ENCODE data around the gene MED4. TPM values are rescaled to one million over a fixed set of nuclear protein-coding genes. Genes with fewer than 3 reads are reported as not detected.
"Not testable (repeated sequence)": the region's sequence is repeated elsewhere in the genome, so short reads cannot be mapped to it uniquely, and the experiment has no call there.

Gene MED4
- total RNA-seq, 1 donor from 2014 or later: 61.5 TPM

GRCh38 chr13:48094404-48094780, 512 bp downstream of the MED4 start:
- no peak for DNase-seq (ENCODE audit: low spot score)

- DNase-seq (ENCODE audit: low spot score): no peak
These were observed 1.3 kb downstream of the MED4 start for GRCh38 chr13:48093588-48093987.

- DNase-seq (ENCODE audit: low spot score): no peak
These were observed 8.6 kb downstream of the MED4 start for GRCh38 chr13:48086272-48086671.

GRCh38 chr13:48081739-48082138, 13.2 kb downstream of the MED4 start:
- no peak for DNase-seq (ENCODE audit: low spot score)

GRCh38 chr13:48078251-48078656, 16.6 kb downstream of the MED4 start:
- no peak for DNase-seq (ENCODE audit: low spot score)

- no peak for DNase-seq (ENCODE audit: low spot score)
These were observed 20.9 kb downstream of the MED4 start for GRCh38 chr13:48074006-48074405.

GRCh38 chr13:48072787-48073186, 22.1 kb downstream of the MED4 start:
- DNase-seq (ENCODE audit: low spot score): no peak

- DNase-seq (ENCODE audit: low spot score): no peak
These were observed 22.6 kb downstream of the MED4 start for GRCh38 chr13:48072304-48072703.

GRCh38 chr13:48070942-48071341, 24.0 kb downstream of the MED4 start:
- DNase-seq (ENCODE audit: low spot score): no peak

- DNase-seq (ENCODE audit: low spot score): no peak
These were observed 25.3 kb downstream of the MED4 start for GRCh38 chr13:48069573-48069972.

- DNase-seq (ENCODE audit: low spot score): no peak
These were observed 26.0 kb downstream of the MED4 start for GRCh38 chr13:48068952-48069351.

GRCh38 chr13:48068036-48068435, 26.9 kb downstream of the MED4 start:
- no peak for DNase-seq (ENCODE audit: low spot score)

- DNase-seq (ENCODE audit: low spot score): no peak
These were observed 28.5 kb downstream of the MED4 start for GRCh38 chr13:48066310-48066989.

GRCh38 chr13:48059951-48060350, 35.0 kb downstream of the MED4 start:
- DNase-seq (ENCODE audit: low spot score): not testable (repeated sequence)

- DNase-seq (ENCODE audit: low spot score): not testable (repeated sequence)
These were observed 36.4 kb downstream of the MED4 start for GRCh38 chr13:48058536-48058935.

GRCh38 chr13:48055712-48056111, 39.2 kb downstream of the MED4 start:
- no peak for DNase-seq (ENCODE audit: low spot score)

- no peak for DNase-seq (ENCODE audit: low spot score)
These were observed 40.3 kb downstream of the MED4 start for GRCh38 chr13:48054601-48055000.

GRCh38 chr13:48050550-48050949, 44.4 kb downstream of the MED4 start:
- DNase-seq (ENCODE audit: low spot score): no peak

GRCh38 chr13:48043789-48044503, 51.0 kb downstream of the MED4 start:
- no peak for DNase-seq (ENCODE audit: low spot score)

GRCh38 chr13:48042894-48043293, 52.0 kb downstream of the MED4 start:
- no peak for DNase-seq (ENCODE audit: low spot score)

- no peak for DNase-seq (ENCODE audit: low spot score)
These were observed 54.0 kb downstream of the MED4 start for GRCh38 chr13:48040896-48041295.

- DNase-seq (ENCODE audit: low spot score): no peak
These were observed 54.9 kb downstream of the MED4 start for GRCh38 chr13:48040049-48040448.

- DNase-seq (ENCODE audit: low spot score): no peak
These were observed 56.1 kb downstream of the MED4 start for GRCh38 chr13:48038761-48039160.

Data from ureter (tissue), 1 donor.